Measurements from ENCODE around the gene WSB2. TPM values are rescaled to one million over a fixed set of nuclear protein-coding genes. Genes with fewer than 3 reads are reported as not detected.

WSB2 gene
- total and polyA plus RNA-seq, 4 donors = 20.4 to 41.7 (median 28.3) TPM

GRCh38 chr12:118063576-118064391 is 2.8 kb upstream of the WSB2 start:
- Histone ChIP-seq H3K4me1 (ENCODE audit: control insufficient read depth in 4 of 4, insufficient read depth in 4 of 4, low read length in 3 of 4) (peaks cover 7 to 38% (median 23%) of the 10 kb centered on the region in 4 donors), H3K27ac (ENCODE audit: low read depth in 1 of 2, low read length in 2 of 2) (peak overlapping the region in 1 of 2 donors; percentile 8), H3K9ac (ENCODE audit: low read depth in 1 of 2, low read length in 2 of 2) (no peak overlapping the region), H3K4me3 (ENCODE audit: low read depth in 1 of 3, low read length in 3 of 3) (no peak overlapping the region), H3K9me3 (ENCODE audit: control insufficient read depth in 4 of 4, low read length in 3 of 4) (no peaks in the 10 kb centered on the region), H3K27me3 (ENCODE audit: control insufficient read depth in 4 of 4, insufficient read depth in 4 of 4, low read length in 3 of 4) (no peaks in the 10 kb centered on the region), H3K36me3 (ENCODE audit: control insufficient read depth in 4 of 4, insufficient read depth in 3 of 4, low read depth in 1 of 4, low read length in 3 of 4) (no peaks in the 10 kb centered on the region)
- no peak for TF ChIP-seq EGR1 (IDR thresholded peaks at IDR 0.05; ENCODE audit: low read depth in 2 of 2)
- no peak for TF ChIP-seq FOXA2 (IDR thresholded peaks at IDR 0.05)
- TF ChIP-seq TAF1 (conservative IDR thresholded peaks at IDR 0.05) = no peak
- no peak for TF ChIP-seq ATF3 (IDR thresholded peaks at IDR 0.05)
- no peak for TF ChIP-seq RAD21 (IDR thresholded peaks at IDR 0.05)
- no peak for TF ChIP-seq FOXA1 (IDR thresholded peaks at IDR 0.05)
- TF ChIP-seq JUND (IDR thresholded peaks at IDR 0.05) = no peak
- TF ChIP-seq HNF4A (conservative IDR thresholded peaks at IDR 0.05) = peak; percentile 20 to 27
- no peak for TF ChIP-seq CTCF (IDR thresholded peaks at IDR 0.05; ENCODE audit: low read depth, low read length, missing input control)
- DNase-seq (ENCODE audit: low spot score) = no peak
- 43% methylated on average over 4 of the region's 4 CpGs for WGBS

GRCh38 chr12:118061873-118062843 is 1.2 kb upstream of the WSB2 start:
- Histone ChIP-seq H3K9me3 (ENCODE audit: control insufficient read depth in 4 of 4, low read length in 3 of 4) (no peaks in the 10 kb centered on the region), H3K4me1 (ENCODE audit: control insufficient read depth in 4 of 4, insufficient read depth in 4 of 4, low read length in 3 of 4) (peaks cover 8 to 45% (median 24%) of the 10 kb centered on the region in 4 donors), H3K36me3 (ENCODE audit: control insufficient read depth in 4 of 4, insufficient read depth in 3 of 4, low read depth in 1 of 4, low read length in 3 of 4) (no peaks in the 10 kb centered on the region), H3K27ac (ENCODE audit: low read depth in 1 of 2, low read length in 2 of 2) (peak overlapping the region; percentile 88 to 96), H3K4me3 (ENCODE audit: low read depth in 1 of 3, low read length in 3 of 3) (peak overlapping the region; percentile 72 to 95 (median 93)), H3K9ac (ENCODE audit: low read depth in 1 of 2, low read length in 2 of 2) (peak overlapping the region; percentile 93 to 98), H3K27me3 (ENCODE audit: control insufficient read depth in 4 of 4, insufficient read depth in 4 of 4, low read length in 3 of 4) (no peaks in the 10 kb centered on the region)
- TF ChIP-seq FOXA2 (IDR thresholded peaks at IDR 0.05) (no peak), GABPA (IDR thresholded peaks at IDR 0.05 in 1 of 2, conservative IDR thresholded peaks at IDR 0.05 in 1 of 2) (no peak), NR2F2 (IDR thresholded peaks at IDR 0.05) (no peak), REST (IDR thresholded peaks at IDR 0.05) (no peak), YY1 (IDR thresholded peaks at IDR 0.05) (peak; percentile 72), RXRA (IDR thresholded peaks at IDR 0.05) (peak; percentile 14 to 19), ATF3 (IDR thresholded peaks at IDR 0.05) (no peak), JUND (IDR thresholded peaks at IDR 0.05) (no peak), RAD21 (IDR thresholded peaks at IDR 0.05) (peak in 1 of 2 donors; percentile 7), HNF4A (conservative IDR thresholded peaks at IDR 0.05) (no peak)
- peak; percentile 46 for DNase-seq (ENCODE audit: low spot score)
- 5% methylated on average over 44 of the region's 44 CpGs for WGBS

All from liver (tissue), 9 donors.